Liver (tissue), 3 donors: ENCODE results near the gene PMM2.

Experiments
- EGR1 ChIP-seq, 2 donors: IDR thresholded peaks; 2 replicates each; pipeline ENCODE4 v1.6.1; 2016 to 2018; ENCODE audit warnings: antibody characterized with exemption in 2 of 2, low read depth in 2 of 2
- TF ChIP-seq, protein P1 (sequence below): fragments of 150-350 bp; IDR thresholded peaks from 2 replicates; pipeline ENCODE4 v1.5.1; 2017; ENCODE audit warnings: improper control_type of control experiment, low read depth, low read length; ENCODE audit not compliant: missing input control
- donor health status: healthy.
- donor health status: healthy.

DNA sequence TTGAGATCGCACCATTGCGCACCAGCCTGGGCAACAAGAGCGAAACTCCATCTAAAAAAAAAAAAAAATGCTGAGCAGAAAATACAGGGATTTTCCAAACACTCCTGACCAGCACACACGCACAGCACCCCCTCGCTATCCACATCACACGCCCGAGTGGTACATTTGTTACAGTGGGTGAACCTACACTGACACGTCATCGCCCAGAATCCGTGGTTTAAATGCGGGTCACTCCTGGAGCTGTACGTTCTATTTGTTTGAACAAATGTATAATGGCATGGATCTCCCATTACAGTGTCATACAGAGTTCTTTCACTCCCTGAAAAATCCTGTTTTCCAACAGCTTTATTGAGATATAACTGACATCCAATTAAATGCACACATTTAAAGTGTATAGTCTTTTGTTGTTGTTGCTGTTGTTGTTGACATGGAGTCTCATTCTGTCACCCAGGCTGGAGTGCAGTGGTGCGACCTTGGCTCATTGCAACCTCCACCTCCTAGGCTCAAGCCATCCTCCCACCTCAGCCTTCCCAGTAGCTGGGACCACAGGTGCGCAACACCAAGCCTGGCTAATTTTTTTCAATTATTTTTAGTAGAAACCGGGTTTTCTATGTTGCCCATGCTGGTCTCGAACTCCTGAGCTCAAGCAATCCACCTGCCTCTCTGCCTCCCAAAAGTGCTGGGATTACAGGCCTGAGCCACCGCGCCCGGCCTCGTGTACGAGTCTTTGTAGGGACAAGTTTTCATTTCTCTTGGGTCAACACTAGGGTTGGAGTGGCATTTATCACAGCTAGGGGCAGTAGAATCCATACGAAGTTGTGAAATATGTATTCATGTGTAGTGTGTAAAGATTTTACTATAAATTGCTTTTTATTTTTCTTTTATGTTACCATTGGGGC is 75.6 kb downstream of the PMM2 start:
- TF ChIP-seq, protein P1, sequence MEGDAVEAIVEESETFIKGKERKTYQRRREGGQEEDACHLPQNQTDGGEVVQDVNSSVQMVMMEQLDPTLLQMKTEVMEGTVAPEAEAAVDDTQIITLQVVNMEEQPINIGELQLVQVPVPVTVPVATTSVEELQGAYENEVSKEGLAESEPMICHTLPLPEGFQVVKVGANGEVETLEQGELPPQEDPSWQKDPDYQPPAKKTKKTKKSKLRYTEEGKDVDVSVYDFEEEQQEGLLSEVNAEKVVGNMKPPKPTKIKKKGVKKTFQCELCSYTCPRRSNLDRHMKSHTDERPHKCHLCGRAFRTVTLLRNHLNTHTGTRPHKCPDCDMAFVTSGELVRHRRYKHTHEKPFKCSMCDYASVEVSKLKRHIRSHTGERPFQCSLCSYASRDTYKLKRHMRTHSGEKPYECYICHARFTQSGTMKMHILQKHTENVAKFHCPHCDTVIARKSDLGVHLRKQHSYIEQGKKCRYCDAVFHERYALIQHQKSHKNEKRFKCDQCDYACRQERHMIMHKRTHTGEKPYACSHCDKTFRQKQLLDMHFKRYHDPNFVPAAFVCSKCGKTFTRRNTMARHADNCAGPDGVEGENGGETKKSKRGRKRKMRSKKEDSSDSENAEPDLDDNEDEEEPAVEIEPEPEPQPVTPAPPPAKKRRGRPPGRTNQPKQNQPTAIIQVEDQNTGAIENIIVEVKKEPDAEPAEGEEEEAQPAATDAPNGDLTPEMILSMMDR, result no peak
- no peak for TF ChIP-seq EGR1 (IDR thresholded peaks at IDR 0.05; ENCODE audit: low read depth in 2 of 2)
